ENCODE data around the gene CLEC2B. TPM values are rescaled to one million over a fixed set of nuclear protein-coding genes. Genes with fewer than 3 reads are reported as not detected.

CLEC2B gene
- total and polyA plus RNA-seq, 2 donors (not counting 1 experiment from before 2014, with no cell fraction given) = 9.7 to 15.7 TPM

- Histone ChIP-seq H4K20me1 (ENCODE audit: control insufficient read depth, extremely low read depth, insufficient read depth, low read length) (no peaks in the 10 kb centered on the region), H3K4me1 (ENCODE audit: control insufficient read depth, extremely low read depth, insufficient read depth, low read length) (no peaks in the 10 kb centered on the region), H3K9ac (ENCODE audit: insufficient read depth, low read length) (no peak overlapping the region), H2AFZ (ENCODE audit: low read length) (no peak overlapping the region), H3K4me2 (ENCODE audit: extremely low read depth, insufficient read depth, low read length) (no peak overlapping the region), H3K27ac (ENCODE audit: insufficient read depth, low read length) (no peak overlapping the region), H3K9me3 (ENCODE audit: control insufficient read depth, insufficient read depth, low read depth, low read length) (no peaks in the 10 kb centered on the region), H3K27me3 (ENCODE audit: control insufficient read depth, insufficient read depth, low read length) (no peaks in the 10 kb centered on the region), H3K36me3 (ENCODE audit: control insufficient read depth, insufficient read depth, low read length) (no peaks in the 10 kb centered on the region), H3K79me2 (ENCODE audit: control insufficient read depth, insufficient read depth, low read length) (no peaks in the 10 kb centered on the region), H3K4me3 (replicated peaks in 1 of 4; ENCODE audit: control extremely low read depth in 1 of 4, insufficient read depth in 1 of 4, low read depth in 3 of 4, low read length in 4 of 4) (no peak overlapping the region)
- DNase-seq (ENCODE audit: low read depth in 2 of 2) = peak in 1 of 2 donors; percentile 2
- TF ChIP-seq CTCF (conservative IDR thresholded peaks at IDR 0.05 in 1 of 2, IDR thresholded peaks at IDR 0.05 in 1 of 2; ENCODE audit: low read depth in 1 of 2, low read length in 2 of 2) = no peak
- no peak for TF ChIP-seq EZH2 (IDR thresholded peaks at IDR 0.05; ENCODE audit: low read length, missing control alignments)
Measured at GRCh38 chr12:9906873-9907272, 37.7 kb upstream of the CLEC2B start.

GRCh38 chr12:9902539-9903228 lies 33.5 kb upstream of the CLEC2B start:
- TF ChIP-seq CTCF (conservative IDR thresholded peaks at IDR 0.05 in 1 of 2, IDR thresholded peaks at IDR 0.05 in 1 of 2; ENCODE audit: low read depth in 1 of 2, low read length in 2 of 2) (no peak), EZH2 (IDR thresholded peaks at IDR 0.05; ENCODE audit: low read length, missing control alignments) (no peak)
- no peak overlapping the region for H3K4me3 ChIP-seq (replicated peaks in 1 of 4; ENCODE audit: control extremely low read depth in 1 of 4, insufficient read depth in 1 of 4, low read depth in 3 of 4, low read length in 4 of 4)
- no peaks in the 10 kb centered on the region for H3K36me3 ChIP-seq (ENCODE audit: control insufficient read depth, insufficient read depth, low read length)
- no peak overlapping the region for H3K27ac ChIP-seq (ENCODE audit: insufficient read depth, low read length)
- no peaks in the 10 kb centered on the region for H3K4me1 ChIP-seq (ENCODE audit: control insufficient read depth, extremely low read depth, insufficient read depth, low read length)
- H3K79me2 ChIP-seq (ENCODE audit: control insufficient read depth, insufficient read depth, low read length) = no peaks in the 10 kb centered on the region
- DNase-seq (ENCODE audit: low read depth in 2 of 2) = no peak
- no peaks in the 10 kb centered on the region for H3K9me3 ChIP-seq (ENCODE audit: control insufficient read depth, insufficient read depth, low read depth, low read length)
- no peak overlapping the region for H3K4me2 ChIP-seq (ENCODE audit: extremely low read depth, insufficient read depth, low read length)
- H4K20me1 ChIP-seq (ENCODE audit: control insufficient read depth, extremely low read depth, insufficient read depth, low read length) = no peaks in the 10 kb centered on the region
- no peaks in the 10 kb centered on the region for H3K27me3 ChIP-seq (ENCODE audit: control insufficient read depth, insufficient read depth, low read length)
- no peak overlapping the region for H2AFZ ChIP-seq (ENCODE audit: low read length)
- no peak overlapping the region for H3K9ac ChIP-seq (ENCODE audit: insufficient read depth, low read length)

- DNase-seq (ENCODE audit: low read depth in 2 of 2) = no peak
- H3K4me2 ChIP-seq (ENCODE audit: extremely low read depth, insufficient read depth, low read length) = no peak overlapping the region
- no peak for TF ChIP-seq EZH2 (IDR thresholded peaks at IDR 0.05; ENCODE audit: low read length, missing control alignments)
- TF ChIP-seq CTCF (conservative IDR thresholded peaks at IDR 0.05 in 1 of 2, IDR thresholded peaks at IDR 0.05 in 1 of 2; ENCODE audit: low read depth in 1 of 2, low read length in 2 of 2) = no peak
- no peaks in the 10 kb centered on the region for H3K4me1 ChIP-seq (ENCODE audit: control insufficient read depth, extremely low read depth, insufficient read depth, low read length)
- H3K36me3 ChIP-seq (ENCODE audit: control insufficient read depth, insufficient read depth, low read length) = no peaks in the 10 kb centered on the region
- H2AFZ ChIP-seq (ENCODE audit: low read length) = no peak overlapping the region
- H3K9me3 ChIP-seq (ENCODE audit: control insufficient read depth, insufficient read depth, low read depth, low read length) = no peaks in the 10 kb centered on the region
- no peak overlapping the region for H3K9ac ChIP-seq (ENCODE audit: insufficient read depth, low read length)
- no peaks in the 10 kb centered on the region for H3K27me3 ChIP-seq (ENCODE audit: control insufficient read depth, insufficient read depth, low read length)
- no peak overlapping the region for H3K27ac ChIP-seq (ENCODE audit: insufficient read depth, low read length)
- H3K79me2 ChIP-seq (ENCODE audit: control insufficient read depth, insufficient read depth, low read length) = no peaks in the 10 kb centered on the region
- no peaks in the 10 kb centered on the region for H4K20me1 ChIP-seq (ENCODE audit: control insufficient read depth, extremely low read depth, insufficient read depth, low read length)
- H3K4me3 ChIP-seq (replicated peaks in 1 of 4; ENCODE audit: control extremely low read depth in 1 of 4, insufficient read depth in 1 of 4, low read depth in 3 of 4, low read length in 4 of 4) = no peak overlapping the region
Measured at GRCh38 chr12:9900930-9901329, 31.8 kb upstream of the CLEC2B start.

Measured in fibroblast of lung (primary cell).